Cardiac fibroblast (primary cell): Measurements from ENCODE around the gene BMPR1A.
"Not testable (repeated sequence)": the region's sequence is repeated elsewhere in the genome, so short reads cannot be mapped to it uniquely, and the experiment has no call there.

Experiments
- DNase-seq, 2 donors: peaks; one replicate each; pipeline versions ENCODE4 v3.0.0 to v3.0.0-alpha.2; 2010; ENCODE audit warnings: low read depth in 2 of 2
- H3K4me3 ChIP-seq, 2 donors: replicated peaks in 1 of 2; 1 replicate in 1 of 2; 2 replicates in 1 of 2; pipeline ENCODE4 v1.5.1; 2011; ENCODE audit warnings: low read depth in 2 of 2, low read length in 2 of 2, mild to moderate bottlenecking in 2 of 2, moderate library complexity in 1 of 2
- TF ChIP-seq, protein P1 (sequence below): IDR thresholded peaks from one replicate; pipeline ENCODE4 v1.5.1; 2011; ENCODE audit warnings: low read depth, mild to moderate bottlenecking, low read length, inconsistent platforms

BMPR1A gene

DNA sequence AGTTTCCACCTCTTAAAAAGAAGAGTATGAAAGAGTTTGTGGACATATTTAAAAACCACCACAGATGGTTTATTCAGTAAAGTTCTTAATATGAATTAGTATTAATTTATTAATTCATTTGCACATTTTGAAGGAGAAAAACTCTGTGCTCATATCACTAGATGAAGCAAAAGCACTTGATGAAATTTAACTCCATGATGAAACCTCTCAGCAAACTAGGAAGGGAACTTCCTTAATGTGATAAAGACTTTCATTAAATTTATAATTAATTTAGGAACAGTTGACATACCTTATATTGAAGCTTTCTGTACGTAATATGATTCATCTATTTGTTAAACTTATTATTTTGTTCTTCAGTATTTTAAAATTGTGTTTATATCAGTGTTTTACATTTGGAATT lies 101.6 kb downstream of the BMPR1A start:
- TF ChIP-seq, protein P1, sequence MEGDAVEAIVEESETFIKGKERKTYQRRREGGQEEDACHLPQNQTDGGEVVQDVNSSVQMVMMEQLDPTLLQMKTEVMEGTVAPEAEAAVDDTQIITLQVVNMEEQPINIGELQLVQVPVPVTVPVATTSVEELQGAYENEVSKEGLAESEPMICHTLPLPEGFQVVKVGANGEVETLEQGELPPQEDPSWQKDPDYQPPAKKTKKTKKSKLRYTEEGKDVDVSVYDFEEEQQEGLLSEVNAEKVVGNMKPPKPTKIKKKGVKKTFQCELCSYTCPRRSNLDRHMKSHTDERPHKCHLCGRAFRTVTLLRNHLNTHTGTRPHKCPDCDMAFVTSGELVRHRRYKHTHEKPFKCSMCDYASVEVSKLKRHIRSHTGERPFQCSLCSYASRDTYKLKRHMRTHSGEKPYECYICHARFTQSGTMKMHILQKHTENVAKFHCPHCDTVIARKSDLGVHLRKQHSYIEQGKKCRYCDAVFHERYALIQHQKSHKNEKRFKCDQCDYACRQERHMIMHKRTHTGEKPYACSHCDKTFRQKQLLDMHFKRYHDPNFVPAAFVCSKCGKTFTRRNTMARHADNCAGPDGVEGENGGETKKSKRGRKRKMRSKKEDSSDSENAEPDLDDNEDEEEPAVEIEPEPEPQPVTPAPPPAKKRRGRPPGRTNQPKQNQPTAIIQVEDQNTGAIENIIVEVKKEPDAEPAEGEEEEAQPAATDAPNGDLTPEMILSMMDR: no peak
- DNase-seq: no peak
- H3K4me3 ChIP-seq: no peak overlapping the region

DNA sequence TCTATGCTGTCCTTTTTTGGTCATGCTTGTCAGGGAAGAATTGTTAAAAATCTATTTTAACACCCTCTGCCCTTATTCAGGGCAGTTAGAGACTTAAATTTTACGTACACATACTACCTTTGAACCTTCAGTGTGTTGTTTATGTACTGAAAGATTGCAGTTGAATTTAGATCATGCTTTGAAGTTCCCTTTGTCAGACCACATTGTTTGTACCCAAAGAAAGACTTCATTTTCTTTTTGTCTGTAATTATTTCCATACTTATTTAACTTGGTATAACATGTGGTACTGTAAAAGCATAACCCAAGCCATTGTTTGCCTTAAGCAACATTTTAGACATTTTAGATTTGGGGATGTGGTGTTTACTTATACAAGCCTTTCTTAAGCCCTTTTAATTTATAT lies 104.9 kb downstream of the BMPR1A start:
- no peak overlapping the region for H3K4me3 ChIP-seq
- TF ChIP-seq, protein P1: no peak
- DNase-seq: no peak

DNA sequence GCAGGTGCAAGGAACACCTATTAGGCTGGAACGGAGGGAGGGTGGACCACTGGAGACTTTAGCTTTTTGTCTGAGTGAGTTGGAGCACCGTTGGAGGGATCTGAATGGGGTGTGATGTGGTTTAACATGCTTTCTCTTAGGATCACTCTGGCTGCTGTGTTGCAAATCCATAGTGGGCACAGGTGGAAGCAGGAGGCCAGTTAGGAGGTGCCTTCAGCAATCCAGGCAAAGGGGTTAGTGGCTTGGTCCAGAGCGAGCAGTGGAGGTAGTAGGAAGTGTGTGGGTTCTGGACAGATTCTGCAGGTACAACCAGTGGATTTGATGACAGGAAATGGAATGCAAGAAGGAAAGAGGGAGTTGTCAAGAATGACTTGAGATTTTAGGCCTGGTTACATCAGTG lies 106.0 kb downstream of the BMPR1A start:
- TF ChIP-seq, protein P1: no peak
- DNase-seq: no peak
- no peak overlapping the region for H3K4me3 ChIP-seq

DNA sequence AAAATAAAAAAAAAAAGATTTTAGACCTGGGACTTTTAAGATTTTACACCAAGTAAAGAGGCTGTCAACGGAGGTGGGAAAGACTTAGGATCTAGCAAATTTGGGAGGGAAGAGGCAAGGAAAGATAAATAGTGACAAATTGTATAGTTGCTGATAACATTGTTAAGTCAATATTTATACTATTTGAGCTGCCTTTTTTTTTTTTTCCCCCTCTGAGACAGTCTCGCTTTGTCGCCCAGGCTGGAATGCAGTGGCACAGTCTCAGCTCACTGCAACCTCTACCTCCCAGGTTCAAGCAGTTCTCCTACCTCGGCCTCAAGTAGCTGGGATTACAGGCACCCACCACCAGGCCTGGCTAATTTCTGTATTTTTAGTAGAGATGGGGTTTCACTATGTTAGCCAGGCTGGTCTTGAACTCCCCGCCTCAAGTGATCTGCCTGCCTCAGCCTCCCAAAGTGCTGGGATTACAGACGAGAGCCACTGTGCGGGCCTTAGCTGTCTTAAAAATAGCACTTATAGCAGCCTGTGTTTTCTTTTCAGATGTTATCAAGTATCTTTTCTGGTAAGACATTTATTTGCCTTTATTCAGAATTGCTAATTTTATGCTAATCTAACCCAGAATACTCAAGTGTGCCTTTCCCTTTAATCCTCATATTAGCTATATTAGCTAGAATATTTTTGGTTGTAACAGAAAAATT lies 106.5 kb downstream of the BMPR1A start:
- H3K4me3 ChIP-seq: no peak overlapping the region
- no peak for DNase-seq
- TF ChIP-seq, protein P1: no peak

DNA sequence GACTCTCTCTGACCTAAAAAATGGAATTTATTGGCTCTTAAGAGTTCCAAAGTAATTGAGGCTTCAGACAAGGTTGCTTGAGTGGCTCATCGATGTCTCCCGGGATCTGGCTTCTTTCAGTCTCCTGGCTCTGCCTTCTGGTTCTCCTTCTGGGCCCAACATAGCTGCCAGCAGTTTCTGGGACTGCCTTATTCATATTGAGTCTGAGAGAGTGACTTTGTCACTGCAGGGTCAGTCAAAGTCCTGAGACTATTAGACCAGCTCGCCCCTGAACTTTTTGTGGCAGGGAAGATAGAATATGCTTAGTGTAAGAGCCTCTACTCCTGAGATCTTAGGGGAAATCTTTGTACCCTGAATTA lies 107.0 kb downstream of the BMPR1A start:
- no peak for DNase-seq
- TF ChIP-seq, protein P1: no peak

DNA sequence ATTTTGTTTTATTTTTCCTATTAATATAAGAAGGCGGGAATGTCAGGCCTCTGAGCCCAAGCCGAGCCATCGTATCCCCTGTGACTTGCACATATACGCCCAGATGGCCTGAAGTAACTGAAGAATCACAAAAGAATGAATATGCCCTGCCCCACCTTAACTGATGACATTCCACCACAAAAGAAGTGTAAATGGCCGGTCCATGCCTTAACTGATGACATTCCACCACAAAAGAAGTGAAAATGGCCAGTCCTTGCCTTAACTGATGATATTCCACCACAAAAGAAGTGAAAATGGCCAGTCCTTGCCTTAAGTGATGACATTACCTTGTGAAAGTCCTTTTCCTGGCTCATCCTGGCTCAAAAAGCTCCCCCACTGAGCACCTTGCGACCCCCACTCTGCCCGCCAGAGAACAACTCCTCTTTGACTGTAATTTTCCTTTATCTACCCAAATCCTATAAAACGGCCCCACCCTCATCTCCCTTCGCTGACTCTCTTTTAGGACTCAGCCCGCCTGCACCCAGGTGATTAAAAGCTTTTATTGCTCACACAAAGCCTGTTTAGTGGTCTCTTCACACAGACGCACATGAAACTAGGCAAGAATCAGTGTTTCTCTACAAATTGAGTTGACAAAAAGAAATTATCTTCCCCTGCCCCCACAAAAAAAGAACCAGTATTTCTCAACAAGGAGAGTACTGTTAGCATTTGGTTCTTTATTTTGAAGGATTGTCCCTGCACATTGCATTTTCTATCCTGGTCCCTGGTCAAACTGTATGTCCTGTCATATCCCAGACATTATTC lies 108.8 kb downstream of the BMPR1A start:
- H3K4me3 ChIP-seq: not testable (repeated sequence)

More for the DNA sequence above, 107.0 kb downstream of the BMPR1A start:
- no peak overlapping the region for H3K4me3 ChIP-seq

DNA sequence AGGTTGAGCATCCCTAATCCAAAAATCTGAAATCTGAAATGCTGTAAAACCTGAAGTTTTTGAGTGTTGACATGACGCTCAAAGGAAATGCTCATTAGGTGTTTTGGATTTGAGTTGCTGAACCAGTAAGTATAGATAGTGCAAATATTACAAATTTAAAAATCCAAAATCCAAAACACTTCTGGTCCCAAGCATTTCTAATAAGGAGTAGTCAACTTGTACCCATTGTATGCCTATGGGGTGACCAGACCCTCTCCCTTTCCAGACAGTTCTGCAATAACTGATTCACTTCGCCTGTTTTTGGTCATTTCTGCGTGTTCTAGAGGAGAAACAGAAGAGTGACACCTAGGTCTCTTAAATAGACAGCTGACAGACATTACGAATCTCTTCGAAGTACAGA lies 110.7 kb downstream of the BMPR1A start:
- no peak overlapping the region for H3K4me3 ChIP-seq
- no peak for DNase-seq
- TF ChIP-seq, protein P1: no peak

More for the DNA sequence above, 108.8 kb downstream of the BMPR1A start:
- DNase-seq: not testable (repeated sequence)
